Neural cell (in vitro differentiated cells): ENCODE results near the gene RIMS1. TPM values are rescaled to one million over a fixed set of nuclear protein-coding genes. Genes with fewer than 3 reads are reported as not detected.

ENCODE experiments used
- H2AFZ ChIP-seq: fragments of 200-600, 300-800 bp; sonication (generic), shearing (Covaris generic); 2 replicates; pipeline ENCODE4 v1.6.0; 2014; ENCODE audit warnings: low read depth, mild to moderate bottlenecking, antibody characterized with exemption, low read length, moderate library complexity
- H3F3A ChIP-seq: fragments of 200-600 bp; shearing (Covaris generic); 2 replicates; pipeline ENCODE4 v1.6.1; 2016; ENCODE audit warnings: mild to moderate bottlenecking, moderate library complexity, mixed read lengths, antibody characterized with exemption, low read length; ENCODE audit not compliant: insufficient read depth, poor library complexity, severe bottlenecking
- H3K27ac ChIP-seq: fragments of 200-600, 300-800 bp; sonication (generic), shearing (Covaris generic); 2 replicates; pipeline ENCODE4 v1.5.1; 2014; ENCODE audit warnings: mild to moderate bottlenecking, low read length, moderate library complexity
- H3K27me3 ChIP-seq: fragments of 300-800, 200-600 bp; sonication (generic), shearing (Covaris generic); 2 replicates; pipeline ENCODE4 v1.6.0; 2014; ENCODE audit warnings: mild to moderate bottlenecking, low read depth, low read length, moderate library complexity; ENCODE audit not compliant: insufficient read depth
- H3K36me3 ChIP-seq: fragments of 300-800, 200-600 bp; sonication (generic), shearing (Covaris generic); 2 replicates; pipeline ENCODE4 v1.5.1; 2014; ENCODE audit warnings: mild to moderate bottlenecking, antibody characterized with exemption, low read length, moderate library complexity; ENCODE audit not compliant: insufficient read depth
- H3K4me2 ChIP-seq: fragments of 300-800, 200-600 bp; sonication (generic), shearing (Covaris generic); 2 replicates; pipeline ENCODE4 v1.6.0; 2014; ENCODE audit warnings: mild to moderate bottlenecking, low read length
- H3K4me3 ChIP-seq: fragments of 300-800, 200-600 bp; sonication (generic), shearing (Covaris generic); 2 replicates; pipeline ENCODE4 v1.5.1; 2014; ENCODE audit warnings: mild to moderate bottlenecking, low read length, moderate library complexity
- H3K79me2 ChIP-seq: fragments of 200-600 bp; shearing (Covaris generic); replicated peaks from 2 replicates; pipeline ENCODE4 v1.6.0; 2014; ENCODE audit warnings: mild to moderate bottlenecking, low read length, moderate library complexity; ENCODE audit not compliant: insufficient read depth
- H3K9ac ChIP-seq: fragments of 300-800, 200-600 bp; sonication (generic), shearing (Covaris generic); 2 replicates; pipeline ENCODE4 v1.6.1; 2016; ENCODE audit warnings: mild to moderate bottlenecking, low read length, mixed read lengths
- H3K9me2 ChIP-seq: fragments of 200-600 bp; shearing (Covaris generic); 2 replicates; pipeline ENCODE4 v1.6.1; 2016; ENCODE audit warnings: mild to moderate bottlenecking, low read length, mixed read lengths; ENCODE audit not compliant: insufficient read depth
- H3K9me3 ChIP-seq: fragments of 200-600, 300-800 bp; sonication (generic), shearing (Covaris generic); 2 replicates; pipeline ENCODE4 v1.6.1; 2016; ENCODE audit warnings: mild to moderate bottlenecking, mixed run types, low read length, moderate library complexity, mixed read lengths
- H4K20me1 ChIP-seq: fragments of 200-600 bp; shearing (Covaris generic); 2 replicates; pipeline ENCODE4 v1.6.1; 2016; ENCODE audit warnings: mild to moderate bottlenecking, mixed run types; ENCODE audit not compliant: insufficient read depth
- EP300 ChIP-seq: fragments of 450-650 bp; conservative IDR thresholded peaks from 2 replicates; pipeline ENCODE4 v1.6.1; 2014; ENCODE audit warnings: antibody characterized with exemption, mild to moderate bottlenecking, moderate library complexity; ENCODE audit not compliant: poor library complexity, severe bottlenecking
- EZH2 ChIP-seq: fragments of 200-600, 300-800 bp; shearing (Covaris generic), sonication (generic); IDR thresholded peaks from 2 replicates; pipeline ENCODE4 v1.6.1; 2014; ENCODE audit warnings: antibody characterized with exemption, low read length, borderline replicate concordance, mild to moderate bottlenecking; ENCODE audit not compliant: insufficient read depth, poor library complexity, severe bottlenecking
- MXI1 ChIP-seq: fragments of 450-650 bp; conservative IDR thresholded peaks from 2 replicates; pipeline ENCODE4 v1.6.1; 2014; ENCODE audit warnings: antibody characterized with exemption, mild to moderate bottlenecking; ENCODE audit not compliant: poor library complexity, severe bottlenecking
- POLR2AphosphoS5 ChIP-seq: IDR thresholded peaks from 2 replicates; pipeline ENCODE4 v1.6.1; 2012
- RAD21 ChIP-seq: fragments of 450-650 bp; conservative IDR thresholded peaks from 2 replicates; pipeline ENCODE4 v1.6.1; 2014; ENCODE audit warnings: antibody characterized with exemption, mild to moderate bottlenecking, moderate library complexity
- REST ChIP-seq: IDR thresholded peaks from 2 replicates; pipeline ENCODE4 v1.6.1; 2012; ENCODE audit warnings: borderline replicate concordance
- SMC3 ChIP-seq: fragments of 450-650 bp; conservative IDR thresholded peaks from 2 replicates; pipeline ENCODE4 v1.6.1; 2014; ENCODE audit warnings: antibody characterized with exemption, mild to moderate bottlenecking, moderate library complexity; ENCODE audit not compliant: poor library complexity
- TAF1 ChIP-seq: IDR thresholded peaks from 2 replicates; pipeline ENCODE4 v1.6.1; 2012; ENCODE audit warnings: low read depth
- polyA plus RNA-seq: library from polyadenylated mRNA; depleted of rRNA; stranded (reverse); fragments of >200 nt; gene quantifications from 2 replicates; pipeline ENCODE4 v1.2.3, GENCODE V29; 2014
- TF ChIP-seq, protein P1 (sequence below): fragments of 450-650 bp; IDR thresholded peaks from 2 replicates; pipeline ENCODE4 v1.5.1; 2014; ENCODE audit warnings: antibody characterized with exemption, mild to moderate bottlenecking, moderate library complexity; ENCODE audit not compliant: poor library complexity, severe bottlenecking

Gene RIMS1
- polyA plus RNA-seq, 1 donor from 2014 or later: 17.8 TPM

GRCh38 chr6:72322771-72323170, 436.4 kb downstream of the RIMS1 start:
- H3K79me2 ChIP-seq: no peaks in the 10 kb centered on the region
- H3K9ac ChIP-seq: no peak overlapping the region
- H3K9me2 ChIP-seq: no peaks in the 10 kb centered on the region
- no peaks in the 10 kb centered on the region for H3K36me3 ChIP-seq
- no peak overlapping the region for H3K4me3 ChIP-seq
- no peaks in the 10 kb centered on the region for H3K27me3 ChIP-seq
- H4K20me1 ChIP-seq: no peaks in the 10 kb centered on the region
- TF ChIP-seq MXI1: no peak
- TF ChIP-seq POLR2AphosphoS5: no peak
- no peak for TF ChIP-seq EP300
- no peak for TF ChIP-seq EZH2
- TF ChIP-seq RAD21: no peak
- TF ChIP-seq TAF1: no peak
- no peak for TF ChIP-seq REST
- TF ChIP-seq SMC3: no peak
- TF ChIP-seq, protein P1, sequence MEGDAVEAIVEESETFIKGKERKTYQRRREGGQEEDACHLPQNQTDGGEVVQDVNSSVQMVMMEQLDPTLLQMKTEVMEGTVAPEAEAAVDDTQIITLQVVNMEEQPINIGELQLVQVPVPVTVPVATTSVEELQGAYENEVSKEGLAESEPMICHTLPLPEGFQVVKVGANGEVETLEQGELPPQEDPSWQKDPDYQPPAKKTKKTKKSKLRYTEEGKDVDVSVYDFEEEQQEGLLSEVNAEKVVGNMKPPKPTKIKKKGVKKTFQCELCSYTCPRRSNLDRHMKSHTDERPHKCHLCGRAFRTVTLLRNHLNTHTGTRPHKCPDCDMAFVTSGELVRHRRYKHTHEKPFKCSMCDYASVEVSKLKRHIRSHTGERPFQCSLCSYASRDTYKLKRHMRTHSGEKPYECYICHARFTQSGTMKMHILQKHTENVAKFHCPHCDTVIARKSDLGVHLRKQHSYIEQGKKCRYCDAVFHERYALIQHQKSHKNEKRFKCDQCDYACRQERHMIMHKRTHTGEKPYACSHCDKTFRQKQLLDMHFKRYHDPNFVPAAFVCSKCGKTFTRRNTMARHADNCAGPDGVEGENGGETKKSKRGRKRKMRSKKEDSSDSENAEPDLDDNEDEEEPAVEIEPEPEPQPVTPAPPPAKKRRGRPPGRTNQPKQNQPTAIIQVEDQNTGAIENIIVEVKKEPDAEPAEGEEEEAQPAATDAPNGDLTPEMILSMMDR: no peak
- H3K27ac ChIP-seq: no peak overlapping the region
- H3K4me2 ChIP-seq: no peak overlapping the region
- H2AFZ ChIP-seq: no peak overlapping the region
- H3F3A ChIP-seq: no peaks in the 10 kb centered on the region
- H3K9me3 ChIP-seq: no peaks in the 10 kb centered on the region

DNA sequence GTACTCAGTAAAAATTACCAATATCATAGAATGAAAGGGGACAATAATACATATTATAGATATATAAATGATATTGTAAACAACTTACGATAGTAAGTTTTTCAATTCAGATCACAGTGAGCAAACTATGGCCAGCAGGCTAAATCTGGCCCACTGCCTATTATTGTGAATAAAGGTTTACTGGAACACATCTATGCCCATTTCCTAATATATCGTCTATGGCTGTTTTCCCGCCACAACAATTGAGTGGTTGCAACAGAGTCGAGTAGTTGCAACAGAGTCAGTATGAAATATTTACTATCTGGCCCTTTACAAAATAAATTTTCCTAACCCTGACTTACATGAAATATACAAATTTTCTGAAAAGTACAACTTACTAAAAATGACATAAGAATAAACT, 438.2 kb downstream of the RIMS1 start:
- H3K4me2 ChIP-seq: no peak overlapping the region
- no peak overlapping the region for H3K9ac ChIP-seq
- H3K4me3 ChIP-seq: no peak overlapping the region
- H3K9me2 ChIP-seq: no peaks in the 10 kb centered on the region
- no peaks in the 10 kb centered on the region for H3K36me3 ChIP-seq
- H3K27me3 ChIP-seq: no peaks in the 10 kb centered on the region
- no peaks in the 10 kb centered on the region for H4K20me1 ChIP-seq
- no peaks in the 10 kb centered on the region for H3K9me3 ChIP-seq
- TF ChIP-seq MXI1 (no peak), SMC3 (no peak), RAD21 (no peak), POLR2AphosphoS5 (no peak), EP300 (no peak), TAF1 (no peak), EZH2 (no peak), REST (no peak)
- TF ChIP-seq, protein P1: no peak
- no peaks in the 10 kb centered on the region for H3K79me2 ChIP-seq
- H3K27ac ChIP-seq: no peak overlapping the region
- no peak overlapping the region for H2AFZ ChIP-seq
- H3F3A ChIP-seq: no peaks in the 10 kb centered on the region
